ENCODE results near the gene FN1. TPM values are rescaled to one million over a fixed set of nuclear protein-coding genes. Genes with fewer than 3 reads are reported as not detected.

The FN1 gene
- total RNA-seq, 1 experiment from 2014 or later, result 39.4 TPM

DNA sequence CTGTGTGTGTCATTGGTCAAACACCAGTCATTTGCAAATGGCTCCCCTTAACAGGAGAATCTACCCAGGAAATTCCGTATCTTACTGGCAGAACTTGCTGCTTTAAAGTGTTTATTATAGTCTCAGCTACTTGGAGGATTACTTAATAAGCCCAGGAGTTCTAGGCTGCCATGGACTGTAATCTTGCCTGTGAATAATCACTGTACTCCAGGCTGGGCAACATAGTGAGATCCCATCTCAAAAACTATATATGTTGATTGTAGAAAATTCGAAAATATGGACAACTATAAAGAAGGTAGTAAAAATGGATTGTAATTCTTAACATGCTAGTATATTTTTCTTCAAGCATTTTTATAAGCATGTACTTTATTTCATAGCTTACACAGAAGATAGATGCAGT is 119.5 kb downstream of the FN1 start:
- Histone ChIP-seq H3K36me3 (ENCODE audit: low read depth) (peaks cover 73% of the 10 kb centered on the region), H3F3A (ENCODE audit: insufficient read depth, low read depth) (peaks cover 18% of the 10 kb centered on the region; the same call in 1 of the 2 replicates), H3K9me3 (ENCODE audit: insufficient read depth, low read depth) (no peaks in the 10 kb centered on the region), H3K27ac (no peak overlapping the region), H3K9me2 (ENCODE audit: insufficient read depth) (no peaks in the 10 kb centered on the region), H3K4me3 (no peak overlapping the region), H3K79me2 (ENCODE audit: low read depth) (peaks cover 83% of the 10 kb centered on the region), H3K4me2 (peak overlapping the region; percentile 95; the same call in 1 of the 2 replicates), H2AFZ (no peak overlapping the region), H3K27me3 (ENCODE audit: insufficient read depth, low read depth) (no peaks in the 10 kb centered on the region), H4K20me1 (ENCODE audit: insufficient read depth) (no peaks in the 10 kb centered on the region), H3K4me1 (replicated peaks; ENCODE audit: insufficient read depth) (peaks cover 38% of the 10 kb centered on the region)
- intact Hi-C loops (cut with micrococcal nuclease; ENCODE audit: unreplicated experiment), result no loop called here
- POLR2A ChIA-PET (ENCODE audit: unreplicated experiment), result interaction anchor here (0.6 to 0.7 kb wide), 3 partner anchors 47 to 1414 kb away, joined by 3 to 24 read pairs (median 14); no protein-coding TSS in a partner anchor
- no peak for TF ChIP-seq EZH2 (IDR thresholded peaks at IDR 0.05; ENCODE audit: low read depth)
- TF ChIP-seq, protein P1, sequence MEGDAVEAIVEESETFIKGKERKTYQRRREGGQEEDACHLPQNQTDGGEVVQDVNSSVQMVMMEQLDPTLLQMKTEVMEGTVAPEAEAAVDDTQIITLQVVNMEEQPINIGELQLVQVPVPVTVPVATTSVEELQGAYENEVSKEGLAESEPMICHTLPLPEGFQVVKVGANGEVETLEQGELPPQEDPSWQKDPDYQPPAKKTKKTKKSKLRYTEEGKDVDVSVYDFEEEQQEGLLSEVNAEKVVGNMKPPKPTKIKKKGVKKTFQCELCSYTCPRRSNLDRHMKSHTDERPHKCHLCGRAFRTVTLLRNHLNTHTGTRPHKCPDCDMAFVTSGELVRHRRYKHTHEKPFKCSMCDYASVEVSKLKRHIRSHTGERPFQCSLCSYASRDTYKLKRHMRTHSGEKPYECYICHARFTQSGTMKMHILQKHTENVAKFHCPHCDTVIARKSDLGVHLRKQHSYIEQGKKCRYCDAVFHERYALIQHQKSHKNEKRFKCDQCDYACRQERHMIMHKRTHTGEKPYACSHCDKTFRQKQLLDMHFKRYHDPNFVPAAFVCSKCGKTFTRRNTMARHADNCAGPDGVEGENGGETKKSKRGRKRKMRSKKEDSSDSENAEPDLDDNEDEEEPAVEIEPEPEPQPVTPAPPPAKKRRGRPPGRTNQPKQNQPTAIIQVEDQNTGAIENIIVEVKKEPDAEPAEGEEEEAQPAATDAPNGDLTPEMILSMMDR (conservative IDR thresholded peaks at IDR 0.05), result no peak
- no peak for DNase-seq
- CTCF ChIA-PET, result no interaction called here
- no TSS peak for BruUV-seq (replicated peaks)

DNA sequence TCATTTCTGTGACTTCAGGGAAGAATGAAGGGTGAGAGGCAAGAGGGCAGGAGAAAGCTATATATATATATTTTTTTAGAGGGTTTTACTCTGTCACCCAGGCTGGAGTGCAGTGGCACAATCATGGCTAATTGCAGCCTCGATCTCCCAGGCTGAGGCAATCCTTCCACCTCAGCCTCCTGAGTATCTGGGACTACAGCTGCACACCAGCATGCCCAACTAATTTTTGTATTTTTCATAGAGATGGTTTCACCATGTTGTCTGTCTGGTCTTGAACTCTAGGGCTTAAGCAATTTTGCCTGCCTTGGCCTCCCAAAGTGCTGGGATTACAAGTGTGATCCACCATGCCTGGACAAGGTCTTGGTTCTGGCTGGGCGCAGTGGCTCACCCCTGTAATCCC is 120.6 kb downstream of the FN1 start:
- H3K4me3 ChIP-seq, result peak overlapping the region; percentile 2; the same call in 1 of the 2 replicates
- H4K20me1 ChIP-seq (ENCODE audit: insufficient read depth), result no peaks in the 10 kb centered on the region
- no peak for DNase-seq
- intact Hi-C loops (cut with micrococcal nuclease; ENCODE audit: unreplicated experiment), result no loop called here
- peaks cover 65% of the 10 kb centered on the region for H3K36me3 ChIP-seq (ENCODE audit: low read depth)
- ChIA-PET CTCF (no interaction called here), POLR2A (ENCODE audit: unreplicated experiment) (interaction anchor here (0.6 to 0.7 kb wide), 2 partner anchors 183 to 1415 kb away, joined by 4 to 14 read pairs; no protein-coding TSS in a partner anchor)
- peak overlapping the region; percentile 32 for H3K27ac ChIP-seq
- no peak for TF ChIP-seq EZH2 (IDR thresholded peaks at IDR 0.05; ENCODE audit: low read depth)
- TF ChIP-seq, protein P1 (conservative IDR thresholded peaks at IDR 0.05), result no peak
- no peaks in the 10 kb centered on the region for H3K9me3 ChIP-seq (ENCODE audit: insufficient read depth, low read depth)
- H3K4me1 ChIP-seq (replicated peaks; ENCODE audit: insufficient read depth), result peaks cover 43% of the 10 kb centered on the region
- peak overlapping the region; percentile 95 for H3K4me2 ChIP-seq
- BruUV-seq (replicated peaks), result no TSS peak
- no peaks in the 10 kb centered on the region for H3K27me3 ChIP-seq (ENCODE audit: insufficient read depth, low read depth)
- H3F3A ChIP-seq (ENCODE audit: insufficient read depth, low read depth), result peaks cover 18% of the 10 kb centered on the region; the same call in 1 of the 2 replicates
- no peak overlapping the region for H2AFZ ChIP-seq
- H3K79me2 ChIP-seq (ENCODE audit: low read depth), result peaks cover 74% of the 10 kb centered on the region
- no peaks in the 10 kb centered on the region for H3K9me2 ChIP-seq (ENCODE audit: insufficient read depth)

DNA sequence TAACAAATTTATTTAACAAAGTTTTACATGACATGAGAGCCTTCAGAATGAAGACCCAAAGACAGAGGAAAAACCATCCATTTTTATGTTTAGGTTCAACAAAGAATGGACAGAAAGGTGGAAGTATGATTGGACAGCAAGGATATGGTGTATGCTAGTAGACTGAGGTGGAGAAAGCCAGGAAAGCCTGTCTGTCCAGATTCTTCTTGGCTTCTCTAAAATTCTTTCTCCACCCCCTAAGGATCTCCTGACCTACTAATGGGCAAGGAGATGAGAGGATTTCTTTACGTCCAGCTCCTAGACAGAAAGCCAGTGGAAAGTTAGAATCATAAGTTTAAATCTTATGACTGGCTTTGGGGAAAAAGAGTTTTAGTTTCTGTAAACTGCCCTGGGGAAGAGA is 121.0 kb downstream of the FN1 start:
- BruUV-seq (replicated peaks), result no TSS peak

More for the DNA sequence above, 121.0 kb downstream of the FN1 start:
- intact Hi-C loops (cut with micrococcal nuclease; ENCODE audit: unreplicated experiment), result loop anchor here (5.0 kb wide), 1 partner anchor 97 kb away; no protein-coding TSS in a partner anchor
- Histone ChIP-seq H3K36me3 (ENCODE audit: low read depth) (peaks cover 61% of the 10 kb centered on the region), H3K27me3 (ENCODE audit: insufficient read depth, low read depth) (no peaks in the 10 kb centered on the region), H3K4me3 (peak overlapping the region; percentile 88; the same call in 1 of the 2 replicates), H3K79me2 (ENCODE audit: low read depth) (peaks cover 74% of the 10 kb centered on the region), H3K9me3 (ENCODE audit: insufficient read depth, low read depth) (no peaks in the 10 kb centered on the region), H3K4me2 (peak overlapping the region; percentile 95), H3K9me2 (ENCODE audit: insufficient read depth) (no peaks in the 10 kb centered on the region), H3F3A (ENCODE audit: insufficient read depth, low read depth) (peaks cover 18% of the 10 kb centered on the region; the same call in 1 of the 2 replicates), H4K20me1 (ENCODE audit: insufficient read depth) (no peaks in the 10 kb centered on the region), H3K4me1 (replicated peaks; ENCODE audit: insufficient read depth) (peaks cover 43% of the 10 kb centered on the region), H2AFZ (no peak overlapping the region), H3K27ac (peak overlapping the region; percentile 32)
- CTCF ChIA-PET, result interaction anchor here (0.9 kb wide), 1 partner anchor 45 kb away, joined by 4 read pairs; no protein-coding TSS in a partner anchor
- POLR2A ChIA-PET (ENCODE audit: unreplicated experiment), result interaction anchor here (0.6 kb wide), 1 partner anchor 184 kb away, joined by 4 read pairs; no protein-coding TSS in a partner anchor
- DNase-seq, result peak; percentile 45 to 90
- TF ChIP-seq, protein P1 (conservative IDR thresholded peaks at IDR 0.05), result no peak
- no peak for TF ChIP-seq EZH2 (IDR thresholded peaks at IDR 0.05; ENCODE audit: low read depth)

Measured in PC-9 (cell line).